LNCAP (cell line): ENCODE data around the gene DISP3.

ENCODE experiments used
- CTCF ChIP-seq: fragments of 450-650 bp; IDR thresholded peaks from 2 replicates; pipeline ENCODE4 v1.5.1; 2017; ENCODE audit warnings: mild to moderate bottlenecking

Gene DISP3

GRCh38 chr1:11537854-11538591 lies 59.1 kb downstream of the DISP3 start:
- TF ChIP-seq CTCF: no peak

- no peak for TF ChIP-seq CTCF
These were observed 59.9 kb downstream of the DISP3 start for GRCh38 chr1:11538886-11539285.

- TF ChIP-seq CTCF: no peak
These were observed 61.2 kb downstream of the DISP3 start for GRCh38 chr1:11539850-11540772.

GRCh38 chr1:11540773-11541160 lies 61.8 kb downstream of the DISP3 start:
- TF ChIP-seq CTCF: no peak

GRCh38 chr1:11541236-11541635 lies 62.3 kb downstream of the DISP3 start:
- no peak for TF ChIP-seq CTCF

- TF ChIP-seq CTCF: no peak
These were observed 63.0 kb downstream of the DISP3 start for GRCh38 chr1:11541956-11542355.

- TF ChIP-seq CTCF: no peak
These were observed 64.4 kb downstream of the DISP3 start for GRCh38 chr1:11543392-11543791.
